Endothelial cell of umbilical vein (primary cell): ENCODE measurements around the gene NUDT14.

Source experiments
- EZH2 ChIP-seq: IDR thresholded peaks from 2 replicates; pipeline ENCODE4 v1.6.1; 2012; ENCODE audit warnings: borderline replicate concordance, low read depth, mild to moderate bottlenecking, moderate library complexity, low read length, inconsistent platforms; ENCODE audit not compliant: severe bottlenecking
- POLR2AphosphoS5 ChIP-seq: IDR thresholded peaks from 2 replicates; pipeline ENCODE4 v1.6.1; 2012; ENCODE audit warnings: low read depth, mild to moderate bottlenecking, control low read depth, low read length, moderate library complexity; ENCODE audit not compliant: insufficient read depth
- TF ChIP-seq, protein P1 (sequence below), 2 donors: IDR thresholded peaks; 1 replicate in 1 of 2; 2 replicates in 1 of 2; pipeline ENCODE4 v1.5.1; 2011; ENCODE audit warnings: low read length in 2 of 2, mild to moderate bottlenecking in 2 of 2, moderate library complexity in 2 of 2, control low read depth in 1 of 2, inconsistent platforms in 1 of 2, low read depth in 1 of 2; ENCODE audit not compliant: insufficient read depth in 1 of 2; ENCODE audit errors: extremely low read depth in 1 of 2
- TF ChIP-seq, protein P2 (sequence below): IDR thresholded peaks from 2 replicates; pipeline ENCODE4 v1.6.1; 2011; ENCODE audit not compliant: insufficient read depth, insufficient read length

DNA sequence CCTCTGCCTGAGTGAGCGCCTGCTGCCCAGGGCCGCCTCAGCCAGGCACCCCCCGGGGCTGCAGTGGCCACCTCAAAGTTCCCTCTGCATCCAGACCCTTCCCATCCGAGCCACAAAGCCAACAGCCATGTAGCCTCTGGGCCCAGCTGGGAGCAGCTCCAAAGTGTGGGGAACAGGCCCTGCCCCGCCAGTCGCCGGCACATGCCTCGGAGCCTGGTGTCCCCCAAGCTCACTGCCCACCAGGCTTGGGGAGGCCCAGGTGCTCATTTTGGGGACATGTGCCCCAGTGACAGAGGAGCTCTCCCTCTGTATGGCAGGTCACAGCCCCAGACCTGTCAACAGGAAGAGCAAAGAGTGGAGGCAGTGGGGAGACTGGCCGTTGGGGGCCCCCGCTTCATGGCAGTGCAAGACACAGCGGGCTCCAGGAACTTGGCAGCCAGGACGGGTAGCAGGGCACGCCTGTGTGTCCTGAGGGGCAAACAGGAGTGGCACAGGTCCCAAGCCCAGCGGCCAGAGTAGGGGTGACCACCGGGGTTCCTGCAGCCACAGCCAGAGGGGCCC, 42.5 kb downstream of the NUDT14 start:
- TF ChIP-seq, protein P1, sequence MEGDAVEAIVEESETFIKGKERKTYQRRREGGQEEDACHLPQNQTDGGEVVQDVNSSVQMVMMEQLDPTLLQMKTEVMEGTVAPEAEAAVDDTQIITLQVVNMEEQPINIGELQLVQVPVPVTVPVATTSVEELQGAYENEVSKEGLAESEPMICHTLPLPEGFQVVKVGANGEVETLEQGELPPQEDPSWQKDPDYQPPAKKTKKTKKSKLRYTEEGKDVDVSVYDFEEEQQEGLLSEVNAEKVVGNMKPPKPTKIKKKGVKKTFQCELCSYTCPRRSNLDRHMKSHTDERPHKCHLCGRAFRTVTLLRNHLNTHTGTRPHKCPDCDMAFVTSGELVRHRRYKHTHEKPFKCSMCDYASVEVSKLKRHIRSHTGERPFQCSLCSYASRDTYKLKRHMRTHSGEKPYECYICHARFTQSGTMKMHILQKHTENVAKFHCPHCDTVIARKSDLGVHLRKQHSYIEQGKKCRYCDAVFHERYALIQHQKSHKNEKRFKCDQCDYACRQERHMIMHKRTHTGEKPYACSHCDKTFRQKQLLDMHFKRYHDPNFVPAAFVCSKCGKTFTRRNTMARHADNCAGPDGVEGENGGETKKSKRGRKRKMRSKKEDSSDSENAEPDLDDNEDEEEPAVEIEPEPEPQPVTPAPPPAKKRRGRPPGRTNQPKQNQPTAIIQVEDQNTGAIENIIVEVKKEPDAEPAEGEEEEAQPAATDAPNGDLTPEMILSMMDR (IDR thresholded peaks at IDR 0.05; ENCODE audit: extremely low read depth in 1 of 2, insufficient read depth in 1 of 2, low read depth in 1 of 2, low read length in 2 of 2): no peak
- TF ChIP-seq POLR2AphosphoS5: no peak
- TF ChIP-seq EZH2: no peak
- TF ChIP-seq, protein P2, sequence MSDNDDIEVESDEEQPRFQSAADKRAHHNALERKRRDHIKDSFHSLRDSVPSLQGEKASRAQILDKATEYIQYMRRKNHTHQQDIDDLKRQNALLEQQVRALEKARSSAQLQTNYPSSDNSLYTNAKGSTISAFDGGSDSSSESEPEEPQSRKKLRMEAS: no peak
